Muscle layer of colon (tissue), 2 donors: ENCODE data around the gene CNOT11.
"Not testable (repeated sequence)": the region's sequence is repeated elsewhere in the genome, so short reads cannot be mapped to it uniquely, and the experiment has no call there.

Source experiments
- H3K27ac ChIP-seq: one replicate; pipeline ENCODE4 v1.7.0; 2013; ENCODE audit warnings: low read depth, mild to moderate bottlenecking, low read length, moderate library complexity
- H3K27me3 ChIP-seq, 2 donors: one replicate each; pipeline ENCODE4 v1.7.0; 2013; ENCODE audit warnings: low read length in 2 of 2, mild to moderate bottlenecking in 2 of 2; ENCODE audit not compliant: insufficient read depth in 2 of 2, control insufficient read depth in 1 of 2
- H3K36me3 ChIP-seq: one replicate; pipeline ENCODE4 v1.7.0; 2013; ENCODE audit warnings: mild to moderate bottlenecking, low read length; ENCODE audit not compliant: insufficient read depth
- H3K4me1 ChIP-seq: one replicate; pipeline ENCODE4 v1.7.0; 2013; ENCODE audit warnings: mild to moderate bottlenecking, low read length; ENCODE audit not compliant: insufficient read depth
- H3K4me3 ChIP-seq, 2 donors: one replicate each; pipeline ENCODE4 v1.7.0; 2013; ENCODE audit warnings: low read length in 2 of 2, low read depth in 1 of 2, mild to moderate bottlenecking in 1 of 2, moderate library complexity in 1 of 2
- H3K9ac ChIP-seq: one replicate; pipeline ENCODE4 v1.7.0; 2013; ENCODE audit warnings: low read length
- H3K9me3 ChIP-seq: one replicate; pipeline ENCODE4 v1.7.0; 2013; ENCODE audit warnings: mild to moderate bottlenecking, low read length
- donor health status: abdominal sarcoma.
- donor health status: Adenocarcinoma of cecum.

The CNOT11 gene

GRCh38 chr2:101234169-101234938 lies 18.3 kb upstream of the CNOT11 start:
- H3K27me3 ChIP-seq = no peaks in the 10 kb centered on the region
- no peaks in the 10 kb centered on the region for H3K9me3 ChIP-seq
- H3K27ac ChIP-seq = no peak overlapping the region
- no peaks in the 10 kb centered on the region for H3K36me3 ChIP-seq
- no peaks in the 10 kb centered on the region for H3K4me1 ChIP-seq
- no peak overlapping the region for H3K4me3 ChIP-seq
- no peak overlapping the region for H3K9ac ChIP-seq

DNA sequence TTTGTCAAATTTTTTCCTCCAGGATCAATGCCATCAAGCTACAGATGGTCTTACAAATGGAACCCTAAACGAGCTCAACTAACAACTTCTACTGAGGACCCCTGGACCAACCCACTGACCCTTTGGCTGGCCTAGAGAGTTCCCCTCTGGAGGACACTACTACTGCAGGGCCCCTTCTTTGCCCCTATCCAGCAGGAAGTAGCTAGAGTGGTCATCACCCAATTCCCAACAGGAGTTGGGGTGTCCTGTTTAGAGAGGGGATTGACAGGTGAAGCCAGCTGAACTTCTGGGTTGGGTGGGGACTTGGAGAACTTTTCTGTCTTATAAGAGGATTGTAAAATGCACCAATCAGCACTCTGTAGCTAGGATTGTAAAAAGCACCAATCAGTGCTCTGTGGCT lies 16.7 kb upstream of the CNOT11 start:
- H3K4me3 ChIP-seq, H3K36me3 ChIP-seq, H3K9ac ChIP-seq, H3K4me1 ChIP-seq, H3K9me3 ChIP-seq, H3K27me3 ChIP-seq, H3K27ac ChIP-seq: not testable (repeated sequence)

GRCh38 chr2:101237944-101238343 lies 14.7 kb upstream of the CNOT11 start:
- H3K27ac ChIP-seq, H3K36me3 ChIP-seq, H3K9ac ChIP-seq, H3K4me3 ChIP-seq, H3K9me3 ChIP-seq, H3K27me3 ChIP-seq, H3K4me1 ChIP-seq: not testable (repeated sequence)

- H3K27ac ChIP-seq = no peak overlapping the region
- H3K4me3 ChIP-seq = no peak overlapping the region
- no peaks in the 10 kb centered on the region for H3K27me3 ChIP-seq
- no peak overlapping the region for H3K9ac ChIP-seq
- no peaks in the 10 kb centered on the region for H3K36me3 ChIP-seq
- H3K4me1 ChIP-seq = no peaks in the 10 kb centered on the region
- no peaks in the 10 kb centered on the region for H3K9me3 ChIP-seq
Observed at GRCh38 chr2:101238930-101239759, 13.5 kb upstream of the CNOT11 start.

DNA sequence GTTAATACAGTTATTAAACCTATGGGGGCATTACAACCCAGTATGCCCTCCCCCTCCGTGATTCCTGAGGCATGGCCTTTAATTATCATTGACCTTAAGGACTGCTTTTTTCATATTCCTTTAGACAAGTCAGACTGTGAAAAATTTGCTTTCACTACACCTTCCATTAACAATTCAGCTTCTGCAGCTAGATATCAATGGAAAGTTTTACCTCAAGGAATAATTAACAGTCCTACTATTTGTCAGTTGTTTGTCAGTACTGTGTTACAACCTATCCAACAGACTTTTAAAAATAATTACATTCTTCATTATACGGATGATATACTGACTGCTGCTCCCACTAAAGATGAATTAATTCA lies 12.9 kb upstream of the CNOT11 start:
- not testable (repeated sequence) for H3K9me3 ChIP-seq, H3K4me1 ChIP-seq, H3K27ac ChIP-seq, H3K9ac ChIP-seq, H3K4me3 ChIP-seq, H3K27me3 ChIP-seq, H3K36me3 ChIP-seq

DNA sequence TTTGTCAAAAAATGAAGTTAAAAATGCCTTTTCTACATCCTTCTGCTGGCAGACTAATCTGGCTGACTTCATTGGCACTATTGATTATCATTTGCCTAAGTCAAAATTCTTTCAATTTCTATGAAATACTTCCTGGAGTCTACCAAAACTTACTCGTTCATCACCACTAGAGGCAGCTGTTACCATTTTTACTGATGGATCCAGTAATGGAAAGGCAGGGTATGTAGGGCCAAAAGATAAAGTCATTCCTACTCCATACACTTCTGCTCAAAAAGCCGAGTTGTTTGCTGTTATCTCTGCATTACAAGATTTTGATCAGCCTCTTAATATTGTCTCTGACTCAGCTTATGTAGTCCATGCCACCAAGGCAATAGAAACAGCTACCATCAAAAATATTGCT lies 12.0 kb upstream of the CNOT11 start:
- not testable (repeated sequence) for H3K36me3 ChIP-seq, H3K27me3 ChIP-seq, H3K4me3 ChIP-seq, H3K9ac ChIP-seq, H3K27ac ChIP-seq, H3K9me3 ChIP-seq, H3K4me1 ChIP-seq

GRCh38 chr2:101241158-101241557 lies 11.5 kb upstream of the CNOT11 start:
- Histone ChIP-seq H3K9ac (no peak overlapping the region), H3K27me3 (no peaks in the 10 kb centered on the region), H3K4me3 (no peak overlapping the region), H3K36me3 (no peaks in the 10 kb centered on the region), H3K9me3 (no peaks in the 10 kb centered on the region), H3K4me1 (no peaks in the 10 kb centered on the region), H3K27ac (no peak overlapping the region)

DNA sequence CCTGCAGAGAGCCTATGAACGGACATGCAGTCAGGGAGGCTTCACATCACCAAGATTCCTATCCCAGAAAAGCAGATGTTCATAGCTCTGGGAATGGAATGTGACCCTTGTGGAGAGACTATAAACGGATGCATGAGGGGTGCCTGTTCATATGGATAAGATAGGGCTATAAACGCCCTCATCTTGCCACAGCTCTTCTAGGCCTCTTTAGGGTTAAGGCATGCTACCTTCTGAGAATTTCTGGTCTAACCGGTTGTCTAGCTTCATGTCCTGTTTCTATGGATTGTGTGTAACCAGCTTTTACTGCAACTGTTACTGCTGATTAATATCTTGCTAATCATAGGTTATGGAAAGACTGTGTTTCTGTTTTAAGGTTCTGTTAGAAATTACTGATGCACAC lies 8.3 kb upstream of the CNOT11 start:
- not testable (repeated sequence) for H3K27ac ChIP-seq, H3K27me3 ChIP-seq, H3K4me1 ChIP-seq, H3K9ac ChIP-seq, H3K36me3 ChIP-seq, H3K9me3 ChIP-seq, H3K4me3 ChIP-seq

DNA sequence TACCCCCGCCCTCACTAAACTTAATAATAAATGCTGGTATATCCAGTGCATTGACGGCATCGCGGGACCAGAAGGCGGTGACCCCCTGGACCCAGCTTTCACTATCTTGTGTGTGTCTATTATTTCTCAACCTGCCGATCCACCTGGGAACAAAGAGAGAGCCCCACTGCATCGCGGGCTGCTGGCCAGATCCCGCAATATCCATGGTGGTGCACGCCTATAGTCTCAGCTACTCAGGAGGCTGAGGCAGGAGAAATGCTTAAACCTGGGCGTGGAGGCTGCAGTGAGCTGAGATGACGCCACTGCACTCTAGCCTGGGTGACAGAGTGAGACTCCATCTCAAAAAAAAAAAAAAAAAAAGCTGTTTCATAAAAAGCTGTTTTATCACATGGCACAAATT lies 7.8 kb upstream of the CNOT11 start:
- H3K27me3 ChIP-seq, H3K9me3 ChIP-seq, H3K4me3 ChIP-seq, H3K4me1 ChIP-seq, H3K36me3 ChIP-seq, H3K27ac ChIP-seq, H3K9ac ChIP-seq: not testable (repeated sequence)

GRCh38 chr2:101245468-101245867 lies 7.2 kb upstream of the CNOT11 start:
- H3K27me3 ChIP-seq, H3K27ac ChIP-seq, H3K36me3 ChIP-seq, H3K9me3 ChIP-seq, H3K4me3 ChIP-seq, H3K9ac ChIP-seq, H3K4me1 ChIP-seq: not testable (repeated sequence)

- not testable (repeated sequence) for H3K36me3 ChIP-seq, H3K9me3 ChIP-seq, H3K4me1 ChIP-seq, H3K27ac ChIP-seq, H3K27me3 ChIP-seq, H3K4me3 ChIP-seq, H3K9ac ChIP-seq
Observed at GRCh38 chr2:101248756-101249155, 3.9 kb upstream of the CNOT11 start.

- H3K9me3 ChIP-seq = no peaks in the 10 kb centered on the region
- H3K36me3 ChIP-seq = no peaks in the 10 kb centered on the region
- H3K9ac ChIP-seq = no peak overlapping the region
- no peak overlapping the region for H3K27ac ChIP-seq
- H3K27me3 ChIP-seq = no peaks in the 10 kb centered on the region
- H3K4me1 ChIP-seq = peaks cover 19% of the 10 kb centered on the region
- H3K4me3 ChIP-seq = no peak overlapping the region
Observed at GRCh38 chr2:101249826-101250225, 2.9 kb upstream of the CNOT11 start.
